Measurements from ENCODE around the gene ZFP57.
"Not testable (repeated sequence)": the region's sequence is repeated elsewhere in the genome, so short reads cannot be mapped to it uniquely, and the experiment has no call there.

The ZFP57 gene

DNA sequence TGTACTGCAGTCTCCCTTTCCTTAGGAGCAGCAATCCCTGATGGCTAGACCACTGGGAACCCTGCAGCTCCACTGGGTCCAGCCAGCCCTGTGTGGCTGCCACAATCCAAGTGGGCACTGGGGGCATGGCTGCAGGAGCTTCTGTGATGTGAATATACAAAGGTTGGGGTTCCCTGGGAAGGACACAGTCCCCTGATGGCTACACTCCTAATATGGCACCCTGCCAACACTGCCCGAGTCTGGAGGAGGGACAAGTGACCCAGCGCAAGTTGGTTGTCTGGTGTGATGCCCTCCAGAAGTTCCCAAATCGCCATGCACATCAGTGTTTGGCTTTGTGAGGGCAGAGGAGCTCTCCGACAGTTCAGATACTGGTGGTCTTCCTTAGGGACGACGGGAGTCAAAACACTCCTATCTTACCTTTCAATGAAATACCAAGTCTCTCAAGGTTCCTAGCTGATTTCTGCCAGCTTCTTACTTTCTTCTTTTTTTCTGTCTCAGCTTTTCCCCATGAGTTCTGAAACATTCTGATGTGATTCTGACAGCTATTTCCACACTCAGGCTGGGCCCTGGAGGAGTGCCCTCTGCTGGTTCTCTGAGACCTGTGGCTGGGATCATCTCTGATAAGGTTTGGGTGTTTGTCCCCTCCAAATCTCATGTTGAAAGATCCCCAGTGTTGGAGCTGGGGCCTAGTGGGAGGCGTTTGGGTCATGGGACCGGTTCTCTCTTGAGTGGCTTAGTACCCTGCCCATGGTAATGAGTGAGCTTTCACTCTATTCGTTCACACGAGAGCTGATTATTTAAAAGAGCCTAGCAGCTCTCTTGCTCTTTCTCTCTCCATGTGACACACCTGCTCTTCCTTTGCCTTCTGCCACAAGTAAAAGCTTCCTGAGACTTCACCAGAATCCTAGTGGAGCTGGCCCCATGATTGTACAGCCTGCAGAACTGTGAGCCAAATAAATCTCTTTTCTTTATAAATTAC lies 15.5 kb upstream of the ZFP57 start:
- no peak for DNase-seq (ENCODE audit: low read depth in 3 of 3)

DNA sequence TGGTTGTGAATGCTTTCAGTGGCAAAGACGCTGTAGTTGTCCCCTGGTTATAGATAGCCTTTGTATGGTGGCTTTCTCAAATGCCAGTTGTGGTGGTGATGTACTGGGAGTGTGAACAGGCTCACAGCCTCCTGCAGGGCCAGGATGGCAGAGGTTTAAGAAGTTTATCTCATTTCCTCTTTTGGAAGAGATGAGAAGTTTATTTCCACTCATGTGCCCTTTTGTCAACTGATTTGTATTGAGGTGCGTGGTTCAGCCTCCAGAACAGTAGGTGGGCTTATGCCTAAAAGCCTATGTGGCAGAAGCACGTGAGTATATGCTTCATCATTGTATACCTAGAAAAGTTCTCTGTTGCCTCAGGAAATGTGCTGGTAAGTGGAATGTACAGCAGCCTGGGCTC lies 13.7 kb upstream of the ZFP57 start:
- DNase-seq (ENCODE audit: low read depth in 3 of 3), result no peak

DNA sequence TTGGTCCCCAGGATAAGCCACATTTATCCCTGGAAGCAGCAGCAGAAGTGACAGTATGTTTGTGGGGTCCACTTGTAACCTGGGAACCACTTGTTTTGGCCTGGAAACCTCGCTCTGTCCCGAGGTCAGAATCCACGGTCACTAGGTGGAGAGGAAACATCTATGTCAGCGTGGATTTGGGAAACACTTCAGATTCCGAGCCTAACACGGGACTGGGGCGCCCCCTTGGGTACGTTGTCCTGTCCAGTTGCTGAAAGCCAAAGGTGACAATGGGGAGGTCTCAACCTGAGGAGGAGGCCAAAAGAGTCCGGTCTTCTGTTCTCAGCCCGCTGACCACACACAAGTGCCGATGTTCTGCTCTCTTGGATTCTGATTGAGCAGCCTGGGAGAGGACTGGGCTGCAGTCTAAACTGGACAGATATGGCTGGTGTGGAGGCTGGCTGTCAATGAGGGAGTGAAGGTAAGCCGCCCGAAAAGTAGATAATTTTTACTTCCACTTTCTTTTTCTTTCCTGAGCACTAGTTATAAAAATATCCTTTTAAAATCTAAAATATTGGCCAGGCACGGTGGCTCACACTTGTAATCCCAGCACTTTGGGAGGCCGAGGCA lies 4.9 kb upstream of the ZFP57 start:
- DNase-seq (ENCODE audit: low read depth in 3 of 3), result no peak

DNA sequence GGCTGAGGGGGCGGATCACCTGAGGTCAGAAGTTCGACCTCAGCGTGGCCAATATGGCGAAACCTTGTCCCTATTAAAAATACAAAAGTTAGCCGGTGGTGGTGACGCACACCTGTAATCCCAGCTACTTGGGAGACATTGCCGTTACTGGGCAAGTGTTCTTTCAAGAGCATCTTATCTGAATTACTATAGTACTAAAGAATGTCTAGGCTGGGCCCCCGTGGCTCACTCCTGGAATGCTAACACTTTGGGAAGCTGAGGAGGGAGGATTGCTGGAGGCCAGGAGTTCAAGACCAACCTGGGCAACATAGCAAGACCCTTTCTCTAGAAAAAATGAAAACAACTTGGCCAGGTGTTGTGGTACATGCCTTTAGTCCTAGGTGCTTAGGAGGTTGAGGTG lies 859 bp upstream of the ZFP57 start:
- DNase-seq (ENCODE audit: low read depth in 3 of 3), result no peak

DNA sequence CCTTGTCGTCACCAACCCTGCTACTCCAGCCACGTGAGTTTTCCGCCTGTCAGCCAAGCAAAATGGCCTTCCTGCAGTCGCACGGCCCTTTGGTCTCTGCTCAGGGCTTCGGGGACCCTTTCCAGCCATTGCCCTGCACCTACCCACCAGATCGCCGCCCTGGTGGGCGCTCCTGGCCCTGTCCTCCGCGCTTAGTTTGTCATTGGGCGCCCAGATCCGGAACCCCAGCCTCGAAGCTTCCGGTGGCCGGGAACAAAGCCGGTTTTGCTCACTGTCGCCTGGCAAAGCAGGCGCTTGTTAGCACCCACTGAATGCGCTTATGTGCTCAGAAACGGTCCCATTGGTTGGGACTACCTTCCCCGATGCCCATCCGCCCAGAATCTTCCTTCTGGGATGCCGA lies 536 bp downstream of the ZFP57 start:
- DNase-seq (ENCODE audit: low read depth in 3 of 3), result no peak

DNA sequence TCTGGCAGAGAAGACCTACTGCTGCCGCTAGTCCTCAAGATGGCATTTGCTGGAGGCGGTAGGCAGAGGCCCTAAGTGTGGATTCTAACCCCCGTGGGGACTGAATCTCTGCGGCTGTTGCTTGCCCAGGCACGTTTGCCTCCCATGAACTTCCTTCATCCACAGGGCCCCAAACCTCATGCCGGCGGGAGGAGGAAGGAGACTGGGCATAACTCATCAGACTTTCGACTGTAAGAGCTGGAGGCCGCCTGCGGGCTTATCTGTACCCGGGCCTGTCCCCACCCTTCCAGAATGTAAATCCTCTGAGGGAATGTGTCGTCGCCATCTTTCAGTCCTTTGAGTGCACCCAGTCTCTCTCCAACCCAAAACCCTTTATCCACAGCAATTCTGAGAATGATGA lies 990 bp downstream of the ZFP57 start:
- DNase-seq (ENCODE audit: low read depth in 3 of 3), result no peak

DNA sequence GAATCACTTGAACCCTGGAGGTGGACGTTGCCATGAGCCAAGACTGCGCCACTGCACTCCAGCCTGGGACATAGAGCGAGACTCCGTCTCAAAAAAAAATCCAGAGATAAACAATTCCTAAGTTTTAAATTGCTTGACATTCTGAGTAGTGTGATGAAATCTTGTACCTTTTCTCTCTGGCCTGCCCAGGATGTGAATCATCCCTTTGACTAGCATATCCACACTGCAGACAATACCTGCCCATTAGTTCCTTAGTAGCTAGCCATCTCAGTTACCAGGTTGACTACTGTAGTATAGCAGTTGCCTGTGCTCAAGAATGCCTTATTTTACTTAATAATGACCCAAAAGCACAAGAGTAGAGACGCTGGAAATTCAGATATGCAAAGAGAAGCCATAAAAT lies 2.8 kb downstream of the ZFP57 start:
- no peak for DNase-seq (ENCODE audit: low read depth in 3 of 3)

DNA sequence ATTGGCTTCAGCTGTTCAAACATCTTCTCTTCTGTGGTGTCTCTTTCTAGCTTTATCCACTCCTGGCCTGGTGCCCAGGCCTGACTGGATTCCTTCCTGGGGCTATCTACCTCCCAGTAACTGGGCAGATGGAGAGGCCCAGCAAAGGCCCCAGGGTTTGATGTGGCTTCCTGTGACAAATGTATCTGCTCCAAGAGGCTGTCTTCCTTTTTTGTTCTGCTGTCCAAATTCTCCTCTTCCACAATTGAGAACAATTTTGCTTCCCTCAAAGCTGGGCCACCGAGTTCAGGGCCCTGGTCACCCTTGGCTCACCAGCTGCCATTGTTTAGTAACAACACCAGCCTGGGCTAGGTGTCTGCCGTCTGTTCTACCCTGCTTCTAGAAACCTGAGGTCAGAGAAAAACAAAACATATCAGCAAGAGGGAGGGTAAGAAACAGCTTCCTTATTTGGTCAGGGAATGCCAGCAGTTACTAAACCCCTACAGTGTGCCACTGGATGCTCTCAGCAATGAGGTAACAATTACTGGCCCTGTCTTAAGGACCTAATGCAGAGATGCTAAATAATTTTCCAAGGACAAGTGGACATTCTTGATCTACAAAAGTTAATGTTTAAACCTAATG lies 3.9 kb downstream of the ZFP57 start:
- DNase-seq (ENCODE audit: low read depth in 3 of 3), result no peak

DNA sequence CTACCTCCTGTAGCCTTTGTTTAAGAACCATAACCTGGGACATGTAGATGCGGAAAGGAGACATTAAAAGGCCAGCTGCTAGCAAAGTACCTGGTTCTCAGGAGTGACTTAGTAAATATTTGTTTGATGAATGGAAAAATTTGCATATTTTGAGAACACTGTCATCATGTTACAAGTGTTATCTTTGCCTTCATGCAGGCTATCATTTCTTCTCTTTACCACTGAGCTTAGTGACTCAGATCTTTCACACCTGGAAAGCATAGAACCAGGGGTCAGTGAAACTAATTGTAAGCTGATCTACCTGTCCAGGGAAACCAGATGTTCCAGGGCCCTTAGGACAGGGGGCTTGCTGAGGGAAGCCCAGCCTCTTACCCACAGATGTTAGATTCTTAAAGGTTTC lies 5.4 kb downstream of the ZFP57 start:
- no peak for DNase-seq (ENCODE audit: low read depth in 3 of 3)

DNA sequence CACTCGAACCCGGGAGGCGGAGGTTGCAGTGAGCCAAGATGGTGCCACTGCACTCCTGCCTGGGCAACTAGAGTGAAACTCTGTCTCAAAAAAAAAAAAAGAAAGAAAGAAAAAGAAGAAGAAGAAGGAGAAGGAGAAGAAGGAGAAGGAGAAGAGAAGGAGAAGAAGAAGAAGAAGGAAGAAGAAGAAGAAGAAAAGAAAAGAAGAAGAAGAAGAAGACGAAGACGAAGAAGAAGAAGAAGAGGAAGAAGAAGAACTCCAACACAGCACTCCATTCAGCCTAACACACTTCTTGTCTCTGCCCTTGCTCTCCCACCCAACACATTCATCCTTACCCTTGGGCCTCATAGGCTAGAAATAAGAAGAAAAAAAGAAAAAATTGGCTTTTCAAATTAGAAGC lies 6.9 kb downstream of the ZFP57 start:
- no peak for DNase-seq (ENCODE audit: low read depth in 3 of 3)

DNA sequence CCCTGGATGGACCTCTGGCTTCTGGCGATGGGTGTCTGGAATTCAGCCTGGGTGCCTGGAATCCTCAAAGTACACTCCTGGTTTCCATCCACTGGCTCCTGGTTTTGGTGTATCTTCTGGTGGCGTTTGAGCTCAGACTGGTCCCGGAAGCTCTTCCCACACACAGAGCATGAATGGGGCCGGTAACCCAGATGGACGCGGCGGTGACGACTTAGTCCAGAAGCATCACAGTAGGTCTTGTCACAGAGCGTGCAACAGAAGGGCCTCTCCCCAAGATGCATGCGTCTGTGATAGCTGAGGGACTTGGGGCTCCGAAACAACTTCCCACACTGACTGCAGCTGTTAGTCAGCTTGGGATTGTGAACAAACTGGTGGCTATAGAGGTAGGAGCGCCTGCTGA lies 7.8 kb downstream of the ZFP57 start:
- no peak for DNase-seq (ENCODE audit: low read depth in 3 of 3)

DNA sequence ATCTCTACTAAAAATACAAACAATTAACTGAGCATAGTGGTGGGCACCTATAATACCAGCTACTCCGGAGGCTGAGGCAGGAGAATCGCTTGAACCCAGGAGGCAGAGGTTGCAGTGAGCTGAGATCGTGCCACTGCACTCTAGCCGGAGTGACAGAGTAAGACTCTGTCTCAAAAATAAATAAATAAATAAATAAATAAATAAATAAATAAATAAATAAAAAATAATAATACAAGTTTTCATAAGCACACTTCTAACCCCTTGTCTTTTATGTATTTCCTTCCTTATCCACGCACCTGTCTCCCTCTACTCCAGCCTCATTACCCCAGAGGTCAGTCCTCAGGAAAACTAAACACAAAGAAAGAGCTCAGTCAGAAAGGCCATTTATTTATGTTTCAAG lies 8.8 kb downstream of the ZFP57 start:
- not testable (repeated sequence) for DNase-seq (ENCODE audit: low read depth in 3 of 3)

DNA sequence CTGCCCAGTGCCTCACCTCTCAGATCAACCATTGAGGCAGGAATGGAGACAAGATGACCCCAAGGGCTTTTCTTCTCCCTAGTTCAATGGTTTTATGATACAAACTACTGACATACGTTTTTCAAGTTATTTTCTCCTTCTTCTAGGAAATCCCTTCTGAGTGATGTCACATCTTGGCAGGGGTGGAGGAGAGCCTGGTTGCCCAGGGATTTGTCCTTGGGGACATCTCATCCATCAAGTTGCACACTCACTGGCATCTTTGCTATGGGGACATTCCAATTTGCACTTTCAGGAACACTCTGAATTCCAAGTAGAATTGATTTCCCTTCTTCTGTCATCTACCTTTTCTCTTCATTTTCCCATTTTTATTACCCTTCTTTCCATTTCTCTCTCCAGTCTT lies 9.9 kb downstream of the ZFP57 start:
- no peak for DNase-seq (ENCODE audit: low read depth in 3 of 3)

DNA sequence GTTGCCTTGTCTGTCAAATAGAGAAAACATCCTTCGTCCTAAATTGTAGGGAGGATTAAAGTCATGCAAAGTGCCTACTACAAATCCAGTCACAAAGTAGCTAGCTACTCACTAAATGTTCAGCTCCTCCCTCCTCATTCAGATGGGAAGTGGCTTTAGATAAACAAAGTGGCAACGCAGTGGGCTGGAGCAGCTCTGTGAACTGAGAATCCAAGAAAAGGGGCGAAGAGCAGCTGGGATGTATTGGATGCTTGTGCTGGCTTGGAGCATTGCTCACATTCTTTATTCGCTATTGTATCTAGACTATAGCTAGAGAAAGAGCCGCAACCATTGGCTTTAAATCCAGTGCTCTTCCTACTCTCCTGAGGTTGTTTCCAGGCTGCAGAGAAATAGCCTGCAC lies 13.8 kb downstream of the ZFP57 start:
- DNase-seq (ENCODE audit: low read depth in 3 of 3), result no peak

DNA sequence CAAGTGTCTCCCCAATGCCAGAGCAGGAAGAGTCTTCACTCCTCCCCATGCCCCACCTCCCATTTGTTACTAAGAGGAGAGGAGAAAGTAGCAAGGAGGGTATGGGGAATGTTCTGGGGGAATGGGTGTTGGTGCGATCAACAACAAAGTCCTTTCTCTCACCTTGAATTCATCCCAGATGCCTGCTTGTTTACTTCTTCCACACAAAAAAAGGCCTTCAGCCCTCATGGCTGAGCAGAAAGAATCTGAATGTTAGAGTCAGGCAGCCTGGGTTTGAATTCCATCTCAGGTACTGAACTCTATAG lies 14.2 kb downstream of the ZFP57 start:
- DNase-seq (ENCODE audit: low read depth in 3 of 3), result no peak

DNA sequence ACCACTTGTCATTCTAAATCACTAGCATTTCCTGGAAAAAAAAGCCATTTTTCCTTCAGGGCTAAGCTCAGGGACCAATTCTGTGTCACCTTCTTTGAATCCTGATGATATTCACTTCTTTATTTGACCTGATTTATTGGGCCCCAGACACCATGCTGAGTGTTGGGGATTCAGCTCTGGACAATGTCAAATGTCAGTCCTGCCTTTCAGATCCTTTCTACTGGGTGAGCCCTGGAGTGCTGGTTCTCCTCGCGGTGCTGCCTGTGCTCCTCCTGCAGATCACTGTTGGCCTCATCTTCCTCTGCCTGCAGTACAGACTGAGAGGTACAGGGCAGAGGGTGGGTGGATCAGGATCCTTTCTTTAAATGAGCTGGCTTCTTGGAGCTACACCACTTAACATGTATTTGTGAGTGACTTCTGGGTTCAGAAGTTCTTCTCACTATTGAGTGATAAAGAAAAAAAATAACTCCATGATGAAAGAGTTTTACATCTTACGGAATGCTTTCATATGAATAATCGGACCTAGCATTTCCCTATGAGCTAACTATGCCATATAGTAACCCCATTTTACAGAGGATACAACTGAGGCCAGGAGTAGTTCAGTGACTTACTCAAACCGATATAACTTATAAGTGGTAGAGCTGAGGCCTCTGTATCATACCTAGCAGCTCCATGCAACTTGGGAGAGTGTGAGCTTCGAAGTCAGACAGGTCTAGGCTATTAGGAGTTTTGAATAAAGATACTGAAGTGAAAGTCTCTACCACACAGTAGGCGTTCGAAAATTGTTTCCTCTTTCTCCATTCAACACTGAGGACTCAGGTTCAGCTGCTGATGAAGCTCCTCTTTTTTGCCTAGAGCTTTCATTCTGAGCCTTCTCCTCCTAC lies 14.8 kb downstream of the ZFP57 start:
- DNase-seq (ENCODE audit: low read depth in 3 of 3), result no peak

DNA sequence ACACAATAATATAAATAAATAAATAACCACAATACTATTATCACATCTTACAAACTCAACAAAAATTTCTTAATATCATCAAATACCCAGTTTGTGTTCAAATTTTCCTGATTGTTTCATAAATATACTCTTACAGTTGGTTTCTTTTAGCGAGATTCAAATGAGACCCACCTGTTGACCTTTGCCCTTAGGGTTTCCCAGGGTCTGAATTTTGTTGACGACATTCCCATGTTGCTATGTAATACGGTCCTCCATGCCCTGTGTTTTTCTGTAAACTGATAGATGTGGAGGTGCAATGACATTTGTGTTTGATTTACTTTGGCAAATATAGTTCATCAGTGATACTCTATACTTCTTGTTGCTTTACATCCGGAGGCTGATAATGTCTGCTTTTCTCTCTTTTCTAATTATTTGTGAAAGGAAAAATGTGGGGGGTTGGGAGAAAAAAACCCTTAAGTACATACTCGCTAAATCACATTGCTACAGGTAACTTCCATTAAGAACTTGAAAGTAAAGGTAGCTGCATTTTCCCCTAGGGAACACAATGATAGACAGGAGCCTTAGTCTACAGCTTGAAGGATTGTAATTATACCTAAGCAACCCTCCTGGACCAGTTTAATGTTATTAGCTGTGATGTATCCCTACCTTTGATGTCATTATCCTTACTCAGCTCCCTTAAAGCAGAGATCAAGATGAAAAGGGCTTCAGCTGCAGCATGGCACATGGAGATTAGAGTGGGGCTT lies 17.5 kb downstream of the ZFP57 start:
- no peak for DNase-seq (ENCODE audit: low read depth in 3 of 3)

DNA sequence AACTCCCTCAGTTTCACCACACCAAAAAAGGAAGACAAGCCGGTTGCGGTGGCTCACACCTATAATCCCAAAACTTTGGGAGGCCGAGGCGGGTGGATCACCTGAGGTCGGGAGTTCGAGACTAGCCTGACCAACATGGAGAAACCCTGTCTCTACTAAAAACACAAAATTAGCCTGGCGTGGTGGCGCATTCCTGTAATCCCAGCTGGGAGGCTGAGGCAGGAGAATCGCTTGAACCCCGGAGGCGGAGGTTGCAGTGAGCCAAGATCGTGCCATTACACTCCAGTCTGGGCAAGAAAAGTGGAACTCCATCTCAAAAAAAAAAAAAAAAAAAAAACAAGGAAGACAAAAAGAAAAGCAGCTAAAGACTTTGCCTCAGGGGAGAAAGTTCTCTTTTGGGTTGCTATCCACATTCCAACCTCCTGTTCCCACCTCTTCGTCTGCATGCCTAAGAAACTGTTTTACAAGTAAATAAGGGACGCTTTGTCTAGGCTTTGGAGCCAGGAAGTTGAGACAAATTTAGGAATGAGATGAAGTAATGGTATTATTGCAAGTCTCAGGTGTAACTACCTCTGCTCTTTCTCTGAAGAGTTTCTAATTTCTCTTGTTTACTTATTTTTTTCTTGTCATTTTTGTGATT lies 19.3 kb downstream of the ZFP57 start:
- DNase-seq (ENCODE audit: low read depth in 3 of 3), result not testable (repeated sequence)

DNA sequence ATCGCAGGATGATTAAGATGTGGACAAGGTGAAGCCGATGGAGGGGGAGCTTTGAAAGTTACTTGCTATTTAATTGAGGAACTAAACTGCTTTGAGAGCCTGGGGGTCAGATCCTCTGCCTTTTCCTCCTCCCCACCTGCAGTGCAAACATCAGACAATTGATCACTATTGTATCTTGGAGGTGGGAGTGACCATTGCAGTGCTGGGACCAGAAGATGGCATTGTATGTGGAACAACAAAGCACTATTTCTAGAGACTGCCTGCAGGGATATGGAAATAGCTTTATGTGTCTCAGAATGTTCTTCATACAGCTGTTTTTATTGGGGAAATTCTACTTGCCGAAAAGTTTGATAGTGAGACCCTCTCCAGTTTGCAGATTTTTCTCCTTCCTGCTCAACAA lies 19.9 kb downstream of the ZFP57 start:
- no peak for DNase-seq (ENCODE audit: low read depth in 3 of 3)

DNA sequence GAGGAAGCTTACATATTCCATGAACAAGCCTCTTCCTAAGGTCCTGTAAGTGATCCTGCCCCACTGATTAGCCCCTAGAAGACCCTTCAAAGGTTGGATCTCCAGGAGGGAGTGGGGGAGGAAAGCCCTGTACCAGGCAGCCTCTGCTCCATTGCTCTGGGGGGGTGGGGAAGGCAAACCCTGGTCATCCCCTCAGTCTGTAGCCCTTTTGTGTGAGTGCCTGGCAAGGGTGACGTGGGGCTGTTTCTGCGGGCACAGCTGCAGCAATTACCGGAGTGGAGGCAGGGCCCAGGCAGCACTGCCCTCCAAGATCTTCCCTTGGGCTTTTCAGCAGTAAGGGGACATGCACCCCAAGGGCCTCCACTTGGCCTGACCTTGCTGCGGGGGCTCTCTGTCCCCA lies 24.2 kb downstream of the ZFP57 start, which contains the start of gene MOG:
MOG (plus strand) TSS at position 295 of the 400 bp plus-strand sequence. CDS start 118 bp downstream, outside the sequence.
- no peak for DNase-seq (ENCODE audit: low read depth in 3 of 3)

DNA sequence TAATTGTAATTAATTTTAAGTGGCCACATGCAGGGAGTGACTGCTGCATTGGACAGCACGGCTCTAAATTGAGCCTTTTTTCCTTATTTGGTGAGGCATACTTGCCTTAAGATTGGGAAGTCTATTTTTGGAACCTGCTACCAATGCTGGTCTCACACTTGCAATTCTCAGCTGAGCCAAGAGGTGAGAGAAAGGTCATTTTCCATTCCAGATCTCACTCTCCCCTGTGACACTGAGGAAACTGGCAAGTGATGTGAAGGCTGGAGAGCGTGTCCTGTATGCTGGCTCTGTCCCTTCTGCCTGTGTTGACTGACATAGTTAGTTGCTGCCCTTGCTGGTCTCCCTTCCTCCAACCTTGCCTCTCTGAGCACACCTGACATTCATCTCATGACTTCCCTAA lies 24.8 kb downstream of the ZFP57 start:
- no peak for DNase-seq (ENCODE audit: low read depth in 3 of 3)
